Neural cell (in vitro differentiated cells): ENCODE measurements around the gene PER2. TPM values are rescaled to one million over a fixed set of nuclear protein-coding genes. Genes with fewer than 3 reads are reported as not detected.

ENCODE experiments used
- H2AFZ ChIP-seq: fragments of 200-600, 300-800 bp; sonication (generic), shearing (Covaris generic); 2 replicates; pipeline ENCODE4 v1.6.0; 2014; ENCODE audit warnings: low read depth, mild to moderate bottlenecking, antibody characterized with exemption, low read length, moderate library complexity
- H3F3A ChIP-seq: fragments of 200-600 bp; shearing (Covaris generic); 2 replicates; pipeline ENCODE4 v1.6.1; 2016; ENCODE audit warnings: mild to moderate bottlenecking, moderate library complexity, mixed read lengths, antibody characterized with exemption, low read length; ENCODE audit not compliant: insufficient read depth, poor library complexity, severe bottlenecking
- H3K27ac ChIP-seq: fragments of 200-600, 300-800 bp; sonication (generic), shearing (Covaris generic); 2 replicates; pipeline ENCODE4 v1.5.1; 2014; ENCODE audit warnings: mild to moderate bottlenecking, low read length, moderate library complexity
- H3K27me3 ChIP-seq: fragments of 300-800, 200-600 bp; sonication (generic), shearing (Covaris generic); 2 replicates; pipeline ENCODE4 v1.6.0; 2014; ENCODE audit warnings: mild to moderate bottlenecking, low read depth, low read length, moderate library complexity; ENCODE audit not compliant: insufficient read depth
- H3K36me3 ChIP-seq: fragments of 300-800, 200-600 bp; sonication (generic), shearing (Covaris generic); 2 replicates; pipeline ENCODE4 v1.5.1; 2014; ENCODE audit warnings: mild to moderate bottlenecking, antibody characterized with exemption, low read length, moderate library complexity; ENCODE audit not compliant: insufficient read depth
- H3K4me2 ChIP-seq: fragments of 300-800, 200-600 bp; sonication (generic), shearing (Covaris generic); 2 replicates; pipeline ENCODE4 v1.6.0; 2014; ENCODE audit warnings: mild to moderate bottlenecking, low read length
- H3K4me3 ChIP-seq: fragments of 300-800, 200-600 bp; sonication (generic), shearing (Covaris generic); 2 replicates; pipeline ENCODE4 v1.5.1; 2014; ENCODE audit warnings: mild to moderate bottlenecking, low read length, moderate library complexity
- H3K79me2 ChIP-seq: fragments of 200-600 bp; shearing (Covaris generic); replicated peaks from 2 replicates; pipeline ENCODE4 v1.6.0; 2014; ENCODE audit warnings: mild to moderate bottlenecking, low read length, moderate library complexity; ENCODE audit not compliant: insufficient read depth
- H3K9ac ChIP-seq: fragments of 300-800, 200-600 bp; sonication (generic), shearing (Covaris generic); 2 replicates; pipeline ENCODE4 v1.6.1; 2016; ENCODE audit warnings: mild to moderate bottlenecking, low read length, mixed read lengths
- H3K9me2 ChIP-seq: fragments of 200-600 bp; shearing (Covaris generic); 2 replicates; pipeline ENCODE4 v1.6.1; 2016; ENCODE audit warnings: mild to moderate bottlenecking, low read length, mixed read lengths; ENCODE audit not compliant: insufficient read depth
- H3K9me3 ChIP-seq: fragments of 200-600, 300-800 bp; sonication (generic), shearing (Covaris generic); 2 replicates; pipeline ENCODE4 v1.6.1; 2016; ENCODE audit warnings: mild to moderate bottlenecking, mixed run types, low read length, moderate library complexity, mixed read lengths
- H4K20me1 ChIP-seq: fragments of 200-600 bp; shearing (Covaris generic); 2 replicates; pipeline ENCODE4 v1.6.1; 2016; ENCODE audit warnings: mild to moderate bottlenecking, mixed run types; ENCODE audit not compliant: insufficient read depth
- CTCF ChIP-seq: fragments of 450-650 bp; IDR thresholded peaks from 2 replicates; pipeline ENCODE4 v1.5.1; 2014; ENCODE audit warnings: antibody characterized with exemption, mild to moderate bottlenecking, moderate library complexity; ENCODE audit not compliant: poor library complexity, severe bottlenecking
- EP300 ChIP-seq: fragments of 450-650 bp; conservative IDR thresholded peaks from 2 replicates; pipeline ENCODE4 v1.6.1; 2014; ENCODE audit warnings: antibody characterized with exemption, mild to moderate bottlenecking, moderate library complexity; ENCODE audit not compliant: poor library complexity, severe bottlenecking
- EZH2 ChIP-seq: fragments of 200-600, 300-800 bp; shearing (Covaris generic), sonication (generic); IDR thresholded peaks from 2 replicates; pipeline ENCODE4 v1.6.1; 2014; ENCODE audit warnings: antibody characterized with exemption, low read length, borderline replicate concordance, mild to moderate bottlenecking; ENCODE audit not compliant: insufficient read depth, poor library complexity, severe bottlenecking
- MXI1 ChIP-seq: fragments of 450-650 bp; conservative IDR thresholded peaks from 2 replicates; pipeline ENCODE4 v1.6.1; 2014; ENCODE audit warnings: antibody characterized with exemption, mild to moderate bottlenecking; ENCODE audit not compliant: poor library complexity, severe bottlenecking
- POLR2AphosphoS5 ChIP-seq: IDR thresholded peaks from 2 replicates; pipeline ENCODE4 v1.6.1; 2012
- RAD21 ChIP-seq: fragments of 450-650 bp; conservative IDR thresholded peaks from 2 replicates; pipeline ENCODE4 v1.6.1; 2014; ENCODE audit warnings: antibody characterized with exemption, mild to moderate bottlenecking, moderate library complexity
- REST ChIP-seq: IDR thresholded peaks from 2 replicates; pipeline ENCODE4 v1.6.1; 2012; ENCODE audit warnings: borderline replicate concordance
- SMC3 ChIP-seq: fragments of 450-650 bp; conservative IDR thresholded peaks from 2 replicates; pipeline ENCODE4 v1.6.1; 2014; ENCODE audit warnings: antibody characterized with exemption, mild to moderate bottlenecking, moderate library complexity; ENCODE audit not compliant: poor library complexity
- TAF1 ChIP-seq: IDR thresholded peaks from 2 replicates; pipeline ENCODE4 v1.6.1; 2012; ENCODE audit warnings: low read depth
- polyA minus RNA-seq: library from RNA; depleted of rRNA, polyadenylated mRNA; stranded (reverse); fragments of >200 nt; gene quantifications from 2 replicates; pipeline ENCODE4 v1.2.3, GENCODE V29; 2014
- polyA plus RNA-seq: library from polyadenylated mRNA; depleted of rRNA; stranded (reverse); fragments of >200 nt; gene quantifications from 2 replicates; pipeline ENCODE4 v1.2.3, GENCODE V29; 2014

The PER2 gene
- 2.6 and 3.2 TPM in 2 replicates for polyA plus RNA-seq
- 10.2 and 11.9 TPM in 2 replicates for polyA minus RNA-seq

GRCh38 chr2:238287737-238288649 lies at the start of gene PER2:
TSS of gene PER2 (minus strand) at chr2:238288610. CDS start at chr2:238277936, 10,674 bp downstream.
- Histone ChIP-seq H3K36me3 (no peaks in the 10 kb centered on the region), H4K20me1 (no peaks in the 10 kb centered on the region), H3K9ac (peak within 1 kb of the TSS; percentile 76), H3K4me3 (peak within 1 kb of the TSS; percentile 97), H3K4me2 (peak within 1 kb of the TSS; percentile 71), H3K27ac (peak within 1 kb of the TSS; percentile 65), H3K27me3 (no peaks in the 10 kb centered on the region), H3K79me2 (peaks cover 17% of the 10 kb centered on the region), H3K9me3 (no peaks in the 10 kb centered on the region), H3F3A (no peaks in the 10 kb centered on the region), H2AFZ (peak within 1 kb of the TSS; percentile 10), H3K9me2 (no peaks in the 10 kb centered on the region)
- TF ChIP-seq REST (peak; percentile 23), EZH2 (no peak), RAD21 (peak; percentile 13), SMC3 (no peak), TAF1 (no peak)

GRCh38 chr2:238337846-238338245 lies 49.4 kb upstream of the PER2 start:
- no peaks in the 10 kb centered on the region for H3K79me2 ChIP-seq
- no peak overlapping the region for H3K4me2 ChIP-seq
- no peak overlapping the region for H3K4me3 ChIP-seq
- H3K9me3 ChIP-seq: no peaks in the 10 kb centered on the region
- H3K27me3 ChIP-seq: no peaks in the 10 kb centered on the region
- H3K9ac ChIP-seq: no peak overlapping the region
- no peak overlapping the region for H2AFZ ChIP-seq
- H3K27ac ChIP-seq: no peak overlapping the region
- no peaks in the 10 kb centered on the region for H3K36me3 ChIP-seq
- H4K20me1 ChIP-seq: no peaks in the 10 kb centered on the region
- no peaks in the 10 kb centered on the region for H3K9me2 ChIP-seq
- H3F3A ChIP-seq: no peaks in the 10 kb centered on the region
- TF ChIP-seq POLR2AphosphoS5 (no peak), EP300 (no peak), CTCF (no peak), RAD21 (no peak), EZH2 (no peak), REST (no peak), TAF1 (no peak), MXI1 (no peak), SMC3 (no peak)
